Glutamatergic neuron (in vitro differentiated cells): Measurements from ENCODE around the gene UCN2. TPM values are rescaled to one million over a fixed set of nuclear protein-coding genes. Genes with fewer than 3 reads are reported as not detected.

Source experiments
- DNase-seq: peaks from one replicate; pipeline ENCODE4 v3.0.0; 2022
- H3K27ac Mint-ChIP-seq: one replicate; pipeline ENCODE4 v1.8.0; 2020; ENCODE audit warnings: mild to moderate bottlenecking, mixed read lengths, inconsistent platforms; ENCODE audit not compliant: unreplicated experiment
- H3K27me3 Mint-ChIP-seq: one replicate; pipeline ENCODE4 v1.8.0; 2020; ENCODE audit warnings: mild to moderate bottlenecking, moderate library complexity, mixed read lengths, inconsistent platforms; ENCODE audit not compliant: unreplicated experiment
- H3K36me3 Mint-ChIP-seq: one replicate; pipeline ENCODE4 v1.8.0; 2020; ENCODE audit warnings: mild to moderate bottlenecking, mixed read lengths, inconsistent platforms; ENCODE audit not compliant: unreplicated experiment
- H3K4me1 Mint-ChIP-seq: one replicate; pipeline ENCODE4 v1.8.0; 2020; ENCODE audit warnings: mild to moderate bottlenecking, low read depth, mixed read lengths, inconsistent platforms; ENCODE audit not compliant: unreplicated experiment
- H3K4me3 Mint-ChIP-seq: one replicate; pipeline ENCODE4 v1.8.0; 2020; ENCODE audit warnings: mild to moderate bottlenecking, mixed read lengths, inconsistent platforms; ENCODE audit not compliant: unreplicated experiment
- H3K9me3 Mint-ChIP-seq: one replicate; pipeline ENCODE4 v1.8.0; 2020; ENCODE audit warnings: mild to moderate bottlenecking, moderate library complexity, mixed read lengths, inconsistent platforms; ENCODE audit not compliant: unreplicated experiment
- total RNA-seq: library from RNA; stranded (reverse); fragmentation: NEBNext Ultra II Directional; extraction: Animal tissue kit (Norgen Biotek cat#: 25700); gene quantifications from one replicate; pipeline ENCODE4 v1.2.1, GENCODE V29; 2021; ENCODE audit not compliant: unreplicated experiment
- TF ChIP-seq, protein P1 (sequence below): fragments of 200-600 bp; sonication (generic); IDR thresholded peaks from one replicate; pipeline ENCODE4 v1.5.0; 2021; ENCODE audit not compliant: partially characterized antibody, unreplicated experiment

The UCN2 gene
- total RNA-seq, 1 donor from 2014 or later, result 4.3 TPM

DNA sequence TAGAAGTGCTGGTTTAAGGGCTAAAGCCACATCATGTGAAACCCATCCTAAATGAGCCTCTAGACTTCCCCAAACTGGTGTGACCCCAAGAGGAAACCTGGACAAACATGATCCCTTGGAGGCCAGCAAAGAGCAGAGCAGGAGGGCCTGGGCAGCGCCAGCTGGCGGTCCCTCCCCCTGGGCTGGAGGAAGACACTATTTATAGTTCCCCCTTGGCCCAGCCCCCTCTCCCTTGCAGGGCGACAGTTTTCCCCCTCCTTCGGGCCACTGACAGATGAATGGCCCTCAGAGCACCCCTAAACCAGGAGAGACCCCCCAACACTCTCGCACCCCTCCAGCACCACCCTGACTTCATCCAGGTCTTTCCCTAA lies 2.9 kb downstream of the UCN2 start:
- TF ChIP-seq, protein P1, sequence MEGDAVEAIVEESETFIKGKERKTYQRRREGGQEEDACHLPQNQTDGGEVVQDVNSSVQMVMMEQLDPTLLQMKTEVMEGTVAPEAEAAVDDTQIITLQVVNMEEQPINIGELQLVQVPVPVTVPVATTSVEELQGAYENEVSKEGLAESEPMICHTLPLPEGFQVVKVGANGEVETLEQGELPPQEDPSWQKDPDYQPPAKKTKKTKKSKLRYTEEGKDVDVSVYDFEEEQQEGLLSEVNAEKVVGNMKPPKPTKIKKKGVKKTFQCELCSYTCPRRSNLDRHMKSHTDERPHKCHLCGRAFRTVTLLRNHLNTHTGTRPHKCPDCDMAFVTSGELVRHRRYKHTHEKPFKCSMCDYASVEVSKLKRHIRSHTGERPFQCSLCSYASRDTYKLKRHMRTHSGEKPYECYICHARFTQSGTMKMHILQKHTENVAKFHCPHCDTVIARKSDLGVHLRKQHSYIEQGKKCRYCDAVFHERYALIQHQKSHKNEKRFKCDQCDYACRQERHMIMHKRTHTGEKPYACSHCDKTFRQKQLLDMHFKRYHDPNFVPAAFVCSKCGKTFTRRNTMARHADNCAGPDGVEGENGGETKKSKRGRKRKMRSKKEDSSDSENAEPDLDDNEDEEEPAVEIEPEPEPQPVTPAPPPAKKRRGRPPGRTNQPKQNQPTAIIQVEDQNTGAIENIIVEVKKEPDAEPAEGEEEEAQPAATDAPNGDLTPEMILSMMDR, result no peak
- Mint-ChIP-seq H3K4me3 (peak overlapping the region; percentile 80), H3K27ac (peak overlapping the region; percentile 97), H3K9me3 (peaks cover 20% of the 10 kb centered on the region), H3K27me3 (peaks cover 28% of the 10 kb centered on the region), H3K36me3 (no peaks in the 10 kb centered on the region), H3K4me1 (peaks cover 48% of the 10 kb centered on the region)
- peak; percentile 53 for DNase-seq

DNA sequence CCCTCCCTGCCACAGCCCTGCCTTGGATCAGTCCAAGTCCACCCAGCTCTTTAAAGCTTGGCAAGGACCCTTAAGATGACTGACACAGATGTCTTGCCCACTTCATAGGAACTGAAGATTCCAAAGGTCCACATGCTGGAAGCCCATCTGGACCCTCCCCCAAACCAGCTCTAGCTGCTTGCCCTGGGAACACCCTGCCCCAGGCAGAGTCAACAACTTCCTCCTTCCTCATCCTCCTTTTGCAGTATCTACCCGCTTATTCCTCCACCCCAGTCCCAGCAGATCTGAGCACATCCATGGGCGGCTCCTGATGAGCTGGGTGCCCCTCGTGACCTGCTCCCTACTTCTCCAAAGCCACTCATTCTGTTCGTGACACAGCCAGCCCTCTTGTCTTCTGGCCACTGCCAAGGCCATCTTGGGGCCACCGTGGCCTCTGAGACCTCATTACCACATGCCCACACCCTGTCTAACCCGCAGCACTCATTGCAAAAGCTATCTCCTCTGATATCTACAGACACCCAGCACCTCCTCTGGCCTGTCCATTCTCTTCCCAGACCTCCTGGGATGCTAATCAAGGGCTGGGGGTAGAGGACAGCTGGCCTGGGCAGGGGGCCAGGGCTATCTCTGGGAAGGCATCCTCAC lies 5.0 kb downstream of the UCN2 start:
- Mint-ChIP-seq H3K36me3 (no peaks in the 10 kb centered on the region), H3K27ac (peak overlapping the region; percentile 97), H3K4me3 (peak overlapping the region; percentile 74), H3K9me3 (peaks cover 17% of the 10 kb centered on the region), H3K27me3 (peaks cover 22% of the 10 kb centered on the region), H3K4me1 (peaks cover 50% of the 10 kb centered on the region)
- TF ChIP-seq, protein P1, result no peak
- no peak for DNase-seq

DNA sequence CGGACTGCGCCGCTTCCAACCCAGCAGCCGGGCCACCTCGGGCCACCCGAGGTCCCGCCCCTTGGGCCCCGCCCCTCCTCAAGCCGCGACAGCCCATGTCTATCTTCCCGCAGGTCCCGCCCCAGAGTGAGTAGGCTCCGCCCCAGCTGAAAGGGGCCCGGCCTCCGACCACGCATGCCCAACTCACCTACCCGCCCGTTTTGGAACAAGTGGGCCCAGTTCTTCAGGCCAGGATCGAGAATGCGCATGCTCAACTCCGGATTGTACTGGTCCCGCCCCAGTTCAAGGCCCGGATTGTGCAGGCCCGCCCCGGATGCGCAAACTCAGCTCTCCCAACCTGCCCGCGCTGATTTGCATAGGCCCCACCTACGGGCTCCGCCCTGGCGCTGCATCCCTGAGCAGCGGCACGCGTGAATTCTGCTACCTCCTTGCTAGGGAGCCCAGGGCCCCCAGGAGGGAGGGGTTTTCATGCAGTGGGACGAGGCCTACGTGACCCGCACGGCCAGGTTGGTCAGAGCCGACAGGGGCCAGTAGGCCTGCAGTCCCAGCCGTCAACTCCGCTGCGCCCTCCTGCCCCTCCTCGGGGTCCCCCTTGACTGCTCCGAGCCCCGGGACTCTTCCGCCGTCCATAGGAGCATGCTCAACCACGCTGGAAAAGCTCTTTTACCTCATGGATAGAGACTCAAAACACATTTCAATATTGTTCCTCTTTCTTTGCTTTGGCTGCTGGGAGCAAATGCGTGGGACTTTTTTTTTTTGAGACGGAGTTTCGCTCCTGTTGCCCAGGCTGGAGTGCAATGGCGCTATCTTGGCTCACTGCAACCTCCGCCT lies 6.6 kb downstream of the UCN2 start, which contains the start of gene PFKFB4:
PFKFB4 (minus strand) TSS at position 8 of the 831 bp plus-strand sequence. CDS start 26 bp downstream, outside the sequence.
- H3K4me3 Mint-ChIP-seq, result peak within 1 kb of the TSS; percentile 86
- H3K4me1 Mint-ChIP-seq, result peaks cover 43% of the 10 kb centered on the region
- TF ChIP-seq, protein P1, result no peak
- peak within 1 kb of the TSS; percentile 52 for H3K27ac Mint-ChIP-seq
- peaks cover 16% of the 10 kb centered on the region for H3K27me3 Mint-ChIP-seq
- H3K36me3 Mint-ChIP-seq, result no peaks in the 10 kb centered on the region
- peak; percentile 99 for DNase-seq
- peaks cover 11% of the 10 kb centered on the region for H3K9me3 Mint-ChIP-seq

DNA sequence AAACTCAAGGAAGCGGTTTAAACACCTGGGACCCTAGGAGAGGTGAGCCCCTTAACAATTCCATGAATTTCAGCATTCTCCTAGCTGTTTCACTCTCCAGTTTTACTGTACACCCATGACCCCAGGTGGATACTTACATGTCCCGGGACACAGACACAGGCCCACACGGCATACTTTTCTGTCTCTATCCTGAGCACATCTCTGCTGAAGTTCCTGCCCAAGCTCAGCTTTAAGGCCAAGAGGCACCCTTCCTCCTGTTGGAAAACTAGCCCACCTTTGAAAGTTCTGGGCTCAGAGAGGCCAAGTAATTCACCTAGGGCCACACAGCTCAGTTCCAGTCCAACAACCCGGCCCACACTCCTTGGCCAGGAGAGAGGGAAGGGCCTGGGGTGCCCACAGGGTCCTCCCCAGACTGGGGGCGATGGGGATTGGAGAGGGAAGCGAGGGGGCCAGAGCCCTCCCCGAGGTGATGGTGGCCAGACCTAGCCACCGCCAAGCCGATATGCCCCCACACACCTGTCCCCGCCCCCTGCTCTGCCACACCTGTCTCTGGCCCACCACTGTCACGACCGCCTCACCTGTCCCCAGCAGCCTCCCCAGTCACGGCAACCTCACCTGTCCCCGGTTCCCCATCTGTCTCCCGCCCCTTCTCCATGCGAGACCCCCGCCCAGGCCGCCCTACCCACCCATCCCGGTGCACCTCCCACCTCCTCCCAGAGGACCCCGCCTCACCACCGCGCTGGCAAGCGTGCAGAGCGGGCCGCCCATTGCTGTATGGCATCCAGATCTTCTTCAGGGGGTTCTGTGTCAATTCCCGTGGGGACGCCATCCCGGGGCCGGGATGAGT lies 7.4 kb downstream of the UCN2 start:
- H3K36me3 Mint-ChIP-seq, result no peaks in the 10 kb centered on the region
- peak overlapping the region; percentile 22 for H3K27ac Mint-ChIP-seq
- H3K27me3 Mint-ChIP-seq, result peaks cover 15% of the 10 kb centered on the region
- peak overlapping the region; percentile 86 for H3K4me3 Mint-ChIP-seq
- H3K4me1 Mint-ChIP-seq, result peaks cover 41% of the 10 kb centered on the region
- H3K9me3 Mint-ChIP-seq, result peaks cover 10% of the 10 kb centered on the region
- TF ChIP-seq, protein P1, result no peak
- no peak for DNase-seq
